GM04504 (cell line): Measurements from ENCODE around the gene PLEKHH1.

Experiments
- DNase-seq: peaks from one replicate; pipeline ENCODE4 v3.0.0-alpha.2; 2012; ENCODE audit warnings: low read depth

The PLEKHH1 gene

GRCh38 chr14:67510836-67511235 is 22.3 kb upstream of the PLEKHH1 start:
- no peak for DNase-seq

GRCh38 chr14:67512463-67513310 is 20.4 kb upstream of the PLEKHH1 start:
- no peak for DNase-seq

- DNase-seq: no peak
These were observed 19.4 kb upstream of the PLEKHH1 start for GRCh38 chr14:67513631-67514108.

- no peak for DNase-seq
These were observed 18.9 kb upstream of the PLEKHH1 start for GRCh38 chr14:67514203-67514607.

DNA sequence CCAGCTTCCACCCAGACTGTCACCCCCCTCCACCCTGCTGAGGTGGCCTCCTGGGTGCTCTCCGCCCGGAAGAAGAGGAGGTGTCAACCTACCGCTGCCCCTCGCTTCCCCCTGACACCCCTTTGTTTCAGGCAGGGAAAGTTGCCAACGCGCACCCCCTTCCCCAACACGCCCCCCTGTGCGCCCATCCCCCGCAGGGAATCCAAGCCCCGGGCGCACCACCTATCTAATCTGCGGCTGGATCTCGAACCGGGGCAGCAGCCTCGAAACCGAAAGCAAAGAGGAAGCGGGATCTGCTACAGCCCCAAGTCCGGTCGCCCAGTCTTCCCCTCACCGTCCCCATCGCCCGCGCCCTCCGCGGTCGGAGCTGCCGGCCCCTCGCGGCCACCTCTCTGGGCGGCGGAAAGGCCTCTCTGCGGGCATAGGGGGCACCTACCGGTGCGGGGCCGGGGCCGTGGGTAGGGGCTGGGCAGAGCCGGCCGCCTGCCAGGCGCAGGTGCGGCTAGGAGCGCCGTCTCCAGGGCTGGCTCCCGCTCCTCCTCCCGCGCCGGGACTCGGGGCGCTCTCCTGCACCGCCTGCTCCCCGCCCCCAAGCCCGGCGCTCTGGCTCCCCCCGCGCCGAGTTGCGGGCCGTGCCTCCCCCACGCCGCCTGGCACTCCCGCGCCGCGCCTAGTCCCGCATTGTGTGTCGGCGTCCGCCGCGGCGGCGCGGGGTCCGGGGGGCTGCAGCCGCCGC is 18.3 kb upstream of the PLEKHH1 start:
- DNase-seq: no peak

DNA sequence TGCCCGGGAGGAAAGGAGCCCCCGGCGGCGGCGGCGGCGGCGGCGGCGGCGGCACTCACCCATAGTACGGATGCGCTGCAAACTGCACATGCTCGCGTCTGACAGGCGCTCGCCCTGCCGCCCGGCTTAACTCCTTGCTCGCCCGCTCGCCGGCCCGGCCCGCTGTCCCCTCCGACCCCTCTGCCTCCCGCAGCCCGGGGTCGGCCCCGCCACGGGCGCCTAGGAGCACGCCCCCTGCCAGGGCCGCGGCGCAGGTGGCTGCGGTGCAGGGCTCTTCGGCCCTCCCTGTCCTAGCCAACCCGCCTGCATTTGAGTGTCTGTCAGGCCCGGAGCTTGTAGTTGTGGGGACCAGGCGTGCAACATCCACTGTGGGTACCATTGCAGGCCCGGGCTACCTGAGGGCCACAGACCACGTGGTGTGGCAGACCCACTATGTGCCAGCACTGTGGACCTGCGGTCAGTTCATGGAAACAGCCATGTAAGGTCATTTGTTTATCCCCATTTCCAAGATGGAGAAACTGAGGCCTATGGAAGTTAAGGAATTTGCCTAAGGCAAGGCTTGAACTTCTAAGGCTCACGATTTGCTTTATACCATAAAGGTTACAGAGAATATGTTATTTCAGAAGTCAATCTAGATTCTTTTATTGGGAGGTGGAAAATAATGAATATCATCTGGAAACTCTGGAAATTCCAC is 17.6 kb upstream of the PLEKHH1 start:
- DNase-seq: no peak

DNA sequence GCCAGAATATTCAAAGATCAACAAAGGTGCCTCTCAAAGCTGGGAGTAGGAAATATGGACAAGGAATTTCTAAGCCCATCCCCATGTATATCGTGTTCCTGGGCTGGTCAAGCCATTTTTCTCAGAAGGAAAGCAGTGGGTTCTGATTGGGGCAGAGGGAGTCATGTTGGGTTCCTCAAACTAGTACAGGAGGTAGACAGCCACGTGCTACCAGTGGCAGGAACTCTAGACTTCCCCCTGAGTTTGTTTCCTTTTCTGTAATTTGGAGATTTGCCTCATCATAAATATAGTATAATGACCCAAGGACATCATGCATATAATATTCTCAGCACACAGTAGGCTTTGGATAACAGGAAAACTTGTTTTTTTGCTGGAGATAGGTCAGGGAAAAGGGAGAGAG is 16.4 kb upstream of the PLEKHH1 start:
- DNase-seq: no peak

DNA sequence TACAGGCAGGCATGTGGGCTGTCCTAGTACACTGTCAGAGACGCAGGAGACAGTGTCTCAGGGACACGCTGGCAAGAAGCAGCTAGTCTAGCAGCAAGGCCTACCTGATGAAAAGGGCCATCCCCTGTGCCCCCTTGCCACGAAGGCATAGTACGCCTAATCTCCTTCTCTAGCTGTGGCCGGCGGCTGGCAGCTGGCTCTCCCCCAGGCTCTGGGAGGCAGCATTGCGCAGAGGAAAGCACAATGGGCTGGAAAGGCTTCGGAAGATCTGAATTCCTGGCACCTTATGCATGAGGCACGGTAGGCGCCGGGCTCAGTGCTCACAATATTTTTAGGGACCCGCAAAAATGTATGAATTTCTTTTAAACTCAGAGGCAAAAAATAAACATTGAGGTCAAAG is 16.0 kb upstream of the PLEKHH1 start:
- DNase-seq: no peak

GRCh38 chr14:67519406-67519805 is 13.7 kb upstream of the PLEKHH1 start:
- no peak for DNase-seq

DNA sequence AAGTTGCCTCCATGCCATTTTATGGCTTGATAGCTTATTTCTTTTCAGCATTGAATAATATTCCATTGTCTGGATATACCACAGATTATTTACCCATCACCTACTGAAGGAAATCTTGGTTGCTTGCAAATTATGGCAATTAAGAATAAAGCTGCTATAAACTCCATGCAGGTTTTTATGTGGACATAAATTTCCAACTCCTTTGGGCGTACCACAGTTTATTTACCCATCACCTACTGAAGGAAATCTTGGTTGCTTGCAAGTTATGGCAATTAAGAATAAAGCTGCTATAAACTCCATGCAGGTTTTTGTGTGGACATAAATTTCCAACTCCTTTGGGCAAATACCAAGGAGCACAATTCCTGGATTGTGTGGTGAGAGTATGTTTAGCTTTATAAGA is 12.6 kb upstream of the PLEKHH1 start:
- DNase-seq: no peak

DNA sequence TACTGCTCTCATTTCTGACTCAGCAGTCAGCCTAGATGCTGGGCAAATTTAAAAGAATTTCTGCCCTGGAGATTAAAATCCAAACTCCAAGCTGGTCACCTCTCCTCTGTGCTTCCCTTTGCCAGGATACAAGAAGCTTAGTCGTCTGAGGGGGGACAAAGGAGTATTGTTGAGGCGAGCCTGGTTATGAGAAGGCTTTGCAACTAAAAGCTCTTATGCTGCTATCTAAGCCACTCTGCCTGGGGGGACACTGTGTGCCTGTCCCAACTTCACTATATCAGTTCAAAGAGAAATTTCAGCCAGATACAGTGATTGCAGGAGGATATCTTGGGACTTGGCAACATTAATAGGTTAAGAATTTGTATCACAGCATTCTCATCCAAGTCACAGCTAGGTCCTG is 10.8 kb upstream of the PLEKHH1 start:
- DNase-seq: no peak

- no peak for DNase-seq
These were observed 9.1 kb upstream of the PLEKHH1 start for GRCh38 chr14:67523764-67524633.

- no peak for DNase-seq
These were observed 8.5 kb upstream of the PLEKHH1 start for GRCh38 chr14:67524634-67524963.

DNA sequence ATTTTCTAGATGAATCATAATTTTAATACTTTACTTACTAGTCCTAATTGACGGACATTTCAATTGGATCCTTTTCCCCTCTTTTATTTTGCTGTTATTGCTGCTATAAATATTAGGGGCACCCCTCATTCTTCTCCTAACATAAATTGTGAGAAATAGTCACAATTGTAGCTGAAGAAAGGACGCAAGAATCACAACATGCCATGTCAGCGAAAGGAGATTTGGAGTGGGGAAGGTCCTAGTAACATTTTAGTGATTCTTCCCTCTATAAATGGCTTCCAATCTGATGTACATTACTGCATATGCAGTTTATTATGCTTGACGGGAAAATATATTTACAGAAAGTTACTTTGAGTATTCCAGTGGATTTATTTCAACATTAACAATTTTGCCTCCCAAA is 7.7 kb upstream of the PLEKHH1 start:
- no peak for DNase-seq

- DNase-seq: no peak
These were observed 6.9 kb upstream of the PLEKHH1 start for GRCh38 chr14:67526181-67526580.

DNA sequence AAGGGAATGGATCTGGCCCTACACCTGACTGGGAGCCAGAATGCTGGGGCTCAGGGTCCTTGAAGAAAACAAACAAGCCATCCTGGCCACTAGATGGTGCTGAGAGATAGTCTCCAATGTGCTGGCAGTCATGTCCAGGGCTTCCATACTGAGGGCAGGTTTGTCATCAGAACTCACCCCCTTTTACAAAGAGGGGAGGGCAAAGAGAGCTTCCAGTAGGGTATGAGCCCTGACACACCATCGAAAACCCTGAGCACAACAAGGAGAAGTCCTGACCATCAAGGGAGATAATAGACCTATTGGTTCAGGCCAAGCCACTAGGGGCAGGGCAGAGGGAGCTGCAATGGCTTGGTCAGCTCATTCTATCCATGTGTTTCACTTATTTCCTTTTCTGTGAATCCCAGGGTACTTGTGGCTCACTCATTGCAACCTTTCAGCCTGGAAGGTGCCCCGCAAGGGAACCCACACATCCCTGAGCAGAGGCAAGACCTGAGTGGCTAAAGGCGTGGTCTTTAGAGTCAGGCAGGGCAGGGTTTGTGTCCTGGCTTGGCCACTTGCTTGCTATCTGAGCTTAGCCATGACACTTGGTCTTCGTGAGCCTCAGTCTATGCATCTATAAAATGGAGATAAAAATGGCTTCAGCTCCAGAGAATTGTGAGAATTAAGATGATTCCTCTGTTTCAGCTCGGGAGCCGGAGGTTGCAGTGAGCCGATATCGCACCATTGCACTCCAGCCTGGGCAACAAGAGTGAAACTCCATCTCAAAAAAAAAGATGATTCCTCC is 6.2 kb upstream of the PLEKHH1 start:
- DNase-seq: no peak

DNA sequence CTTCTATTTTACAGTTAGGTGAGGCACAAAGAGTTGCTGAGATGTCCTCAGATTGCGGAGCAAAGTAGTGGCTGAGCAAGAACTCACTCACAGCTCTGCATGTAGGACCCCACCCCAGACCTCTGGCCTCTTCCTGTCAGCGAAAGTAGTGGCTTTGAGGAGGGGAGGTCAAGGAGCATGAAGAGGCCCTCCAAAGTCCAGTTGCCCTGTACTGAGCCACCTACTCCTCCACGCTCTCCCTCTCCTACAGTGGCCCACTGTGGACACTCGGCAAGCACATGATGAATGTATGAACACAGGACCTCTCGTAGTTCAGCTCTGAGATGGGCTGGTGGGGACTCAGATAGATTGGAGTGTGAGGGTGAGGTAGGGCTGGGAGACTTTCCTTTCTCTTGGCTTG is 5.3 kb upstream of the PLEKHH1 start:
- no peak for DNase-seq

DNA sequence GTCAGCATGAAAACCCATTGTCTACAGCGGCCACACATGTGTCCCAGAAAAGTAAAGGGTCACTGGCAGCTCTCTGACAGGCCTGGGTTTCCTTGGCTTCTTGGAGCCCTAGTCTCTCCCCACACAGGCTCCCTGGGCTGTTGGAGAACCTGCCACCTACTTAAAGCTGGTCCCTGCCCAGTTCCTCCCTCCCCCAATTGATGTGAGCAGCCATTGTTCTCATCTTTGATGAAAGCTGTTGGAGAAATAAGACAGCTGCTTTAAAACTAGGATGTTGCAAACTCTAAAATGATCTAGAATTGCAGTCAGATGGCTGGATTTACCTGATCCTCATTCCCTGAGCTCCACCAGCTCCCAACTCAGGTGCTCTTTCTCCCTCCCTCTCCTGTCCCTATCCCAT is 4.8 kb upstream of the PLEKHH1 start:
- no peak for DNase-seq

- DNase-seq: no peak
These were observed 2.8 kb upstream of the PLEKHH1 start for GRCh38 chr14:67529947-67530935.

DNA sequence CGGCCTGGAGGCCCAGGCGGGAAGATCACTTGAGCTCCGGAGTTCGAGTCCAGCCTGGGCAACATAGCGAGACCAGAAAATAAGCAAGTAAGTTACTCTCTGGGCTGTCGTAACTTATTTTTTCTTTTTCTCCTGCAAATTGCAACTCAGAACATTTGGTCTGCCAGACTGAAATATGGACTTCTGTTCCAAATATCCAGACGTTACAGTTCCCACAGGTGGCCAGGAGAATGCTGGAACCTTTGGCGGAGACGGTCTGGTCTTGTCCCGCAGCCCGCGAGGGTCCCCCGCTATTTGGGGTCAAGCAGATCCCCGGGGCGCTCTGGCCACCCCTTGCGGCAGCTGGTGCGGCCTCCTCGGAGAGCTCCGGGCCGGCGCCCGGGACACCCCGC is 488 bp upstream of the PLEKHH1 start:
- no peak for DNase-seq
